Endodermal cell (in vitro differentiated cells): ENCODE measurements around the gene ZNF536. TPM values are rescaled to one million over a fixed set of nuclear protein-coding genes. Genes with fewer than 3 reads are reported as not detected.
A peak's percentile ranks its signal among the peaks of the same experiment; 100 is the strongest.

ENCODE experiments used
- DNase-seq: peaks from one replicate; pipeline ENCODE4 v3.0.0-alpha.2; 2017
- H3K27ac ChIP-seq: 2 replicates; pipeline ENCODE4 v1.5.1; 2013; ENCODE audit warnings: mild to moderate bottlenecking, low read depth, low read length, moderate library complexity
- H3K27me3 ChIP-seq: 2 replicates; pipeline ENCODE4 v1.6.1; 2013; ENCODE audit warnings: mild to moderate bottlenecking, low read length, moderate library complexity; ENCODE audit not compliant: insufficient read depth, control insufficient read depth, poor library complexity, severe bottlenecking
- H3K36me3 ChIP-seq: 2 replicates; pipeline ENCODE4 v1.7.0; 2013; ENCODE audit warnings: mild to moderate bottlenecking, low read length, moderate library complexity; ENCODE audit not compliant: control insufficient read depth, insufficient read depth
- H3K4me1 ChIP-seq: one replicate; pipeline ENCODE4 v1.7.0; 2013; ENCODE audit warnings: low read length; ENCODE audit not compliant: control insufficient read depth, insufficient read depth
- H3K4me3 ChIP-seq: 2 replicates; pipeline ENCODE4 v1.5.1; 2013; ENCODE audit warnings: mild to moderate bottlenecking, low read length, moderate library complexity
- H3K9ac ChIP-seq: 2 replicates; pipeline ENCODE4 v1.6.1; 2013; ENCODE audit warnings: mild to moderate bottlenecking, low read length, moderate library complexity; ENCODE audit not compliant: poor library complexity, severe bottlenecking; ENCODE audit errors: extremely low read depth
- H3K9me3 ChIP-seq: 2 replicates; pipeline ENCODE4 v1.6.1; 2013; ENCODE audit warnings: mild to moderate bottlenecking, low read length, moderate library complexity; ENCODE audit not compliant: control insufficient read depth
- H3K27ac Mint-ChIP-seq: 2 replicates; pipeline ENCODE4 v1.8.0; 2020; ENCODE audit warnings: mixed read lengths
- H3K27me3 Mint-ChIP-seq: 2 replicates; pipeline ENCODE4 v1.8.0; 2021; ENCODE audit warnings: mild to moderate bottlenecking, mixed read lengths; ENCODE audit not compliant: insufficient read depth
- H3K36me3 Mint-ChIP-seq: 2 replicates; pipeline ENCODE4 v1.8.0; 2020; ENCODE audit warnings: low read depth, mixed read lengths
- H3K4me1 Mint-ChIP-seq: 2 replicates; pipeline ENCODE4 v1.8.0; 2020; ENCODE audit warnings: mixed read lengths
- H3K4me3 Mint-ChIP-seq: 2 replicates; pipeline ENCODE4 v1.8.0; 2020; ENCODE audit warnings: mild to moderate bottlenecking, moderate library complexity, mixed read lengths
- H3K9me3 Mint-ChIP-seq: 2 replicates; pipeline ENCODE4 v1.8.0; 2020; ENCODE audit warnings: mild to moderate bottlenecking, mixed read lengths
- WGBS, 2 experiments: methylation state at CpG; one replicate each; pipeline versions ENCODE4 v1.1.5 to v1.1.7; 2013; ENCODE audit warnings: missing lambda C conversion rate in 2 of 2, mixed read lengths in 1 of 2; ENCODE audit not compliant: insufficient coverage in 1 of 2, insufficient read length in 1 of 2; 5-methylcytosine and 5-hydroxymethylcytosine counted together
- total RNA-seq, 2 donors: library from RNA; stranded (reverse); fragmentation: NEBNext Ultra II Directional in 1 of 2; extraction: Animal tissue kit (Norgen Biotek cat#: 25700) in 1 of 2; gene quantifications; 2 replicates in 1 of 2; 3 replicates in 1 of 2; pipeline ENCODE4 v1.2.1, GENCODE V29; 2021
- TF ChIP-seq, protein P1 (sequence below): fragments of 200-600 bp; sonication (generic); conservative IDR thresholded peaks from 2 replicates; pipeline ENCODE4 v1.5.0; 2021; ENCODE audit warnings: antibody characterized with exemption, mild to moderate bottlenecking

ZNF536 gene
- total RNA-seq, 2 donors from 2014 or later: not detected

DNA sequence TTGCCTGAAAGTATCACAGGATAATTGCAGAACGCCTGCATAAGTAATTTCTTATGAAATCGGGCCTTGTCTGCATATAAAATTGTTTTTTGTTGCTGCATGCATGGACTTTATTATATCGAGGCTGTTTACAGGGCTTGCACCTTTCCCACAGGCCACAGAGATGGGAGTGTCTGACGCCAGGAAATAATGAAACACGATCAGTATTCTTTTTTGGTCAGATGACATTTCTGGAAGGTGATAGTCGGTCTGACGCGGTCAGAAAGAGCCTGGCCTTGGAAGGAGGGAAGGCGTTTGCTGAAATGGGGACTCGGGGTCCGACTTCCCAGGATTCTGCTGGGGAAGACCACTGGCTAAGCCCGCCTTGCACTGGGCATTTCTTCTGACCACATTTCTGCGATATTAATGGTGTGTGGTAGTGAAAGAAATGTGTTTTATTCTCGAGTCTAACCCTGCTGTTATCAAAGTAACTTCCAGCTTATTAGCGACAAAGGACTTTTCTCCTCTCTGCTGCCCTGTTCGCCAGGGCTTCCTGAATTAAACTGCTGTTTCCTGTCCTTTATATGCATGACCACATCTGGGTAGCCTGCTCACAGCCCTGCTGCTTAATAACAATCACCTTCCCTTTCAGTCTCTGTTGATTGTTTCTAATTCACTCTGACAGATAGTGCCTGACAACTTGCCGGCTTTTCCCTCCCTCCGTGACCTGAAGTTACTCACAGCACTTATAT, 11.6 kb upstream of the ZNF536 start:
- Histone ChIP-seq H3K4me1 (no peaks in the 10 kb centered on the region), H3K36me3 (no peaks in the 10 kb centered on the region), H3K27ac (peak overlapping the region; percentile 1), H3K9me3 (no peaks in the 10 kb centered on the region), H3K4me3 (no peak overlapping the region), H3K9ac (no peak overlapping the region), H3K27me3 (peaks cover 84% of the 10 kb centered on the region)
- Mint-ChIP-seq H3K27me3 (peaks cover 54% of the 10 kb centered on the region), H3K4me3 (no peak overlapping the region), H3K4me1 (peaks cover 5% of the 10 kb centered on the region), H3K36me3 (no peaks in the 10 kb centered on the region), H3K27ac (no peak overlapping the region), H3K9me3 (no peaks in the 10 kb centered on the region)
- TF ChIP-seq, protein P1, sequence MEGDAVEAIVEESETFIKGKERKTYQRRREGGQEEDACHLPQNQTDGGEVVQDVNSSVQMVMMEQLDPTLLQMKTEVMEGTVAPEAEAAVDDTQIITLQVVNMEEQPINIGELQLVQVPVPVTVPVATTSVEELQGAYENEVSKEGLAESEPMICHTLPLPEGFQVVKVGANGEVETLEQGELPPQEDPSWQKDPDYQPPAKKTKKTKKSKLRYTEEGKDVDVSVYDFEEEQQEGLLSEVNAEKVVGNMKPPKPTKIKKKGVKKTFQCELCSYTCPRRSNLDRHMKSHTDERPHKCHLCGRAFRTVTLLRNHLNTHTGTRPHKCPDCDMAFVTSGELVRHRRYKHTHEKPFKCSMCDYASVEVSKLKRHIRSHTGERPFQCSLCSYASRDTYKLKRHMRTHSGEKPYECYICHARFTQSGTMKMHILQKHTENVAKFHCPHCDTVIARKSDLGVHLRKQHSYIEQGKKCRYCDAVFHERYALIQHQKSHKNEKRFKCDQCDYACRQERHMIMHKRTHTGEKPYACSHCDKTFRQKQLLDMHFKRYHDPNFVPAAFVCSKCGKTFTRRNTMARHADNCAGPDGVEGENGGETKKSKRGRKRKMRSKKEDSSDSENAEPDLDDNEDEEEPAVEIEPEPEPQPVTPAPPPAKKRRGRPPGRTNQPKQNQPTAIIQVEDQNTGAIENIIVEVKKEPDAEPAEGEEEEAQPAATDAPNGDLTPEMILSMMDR: no peak
- WGBS, 2 experiments: 77 to 78% methylated on average over 15 to 18 of the region's 18 CpGs
- peak; percentile 42 for DNase-seq

DNA sequence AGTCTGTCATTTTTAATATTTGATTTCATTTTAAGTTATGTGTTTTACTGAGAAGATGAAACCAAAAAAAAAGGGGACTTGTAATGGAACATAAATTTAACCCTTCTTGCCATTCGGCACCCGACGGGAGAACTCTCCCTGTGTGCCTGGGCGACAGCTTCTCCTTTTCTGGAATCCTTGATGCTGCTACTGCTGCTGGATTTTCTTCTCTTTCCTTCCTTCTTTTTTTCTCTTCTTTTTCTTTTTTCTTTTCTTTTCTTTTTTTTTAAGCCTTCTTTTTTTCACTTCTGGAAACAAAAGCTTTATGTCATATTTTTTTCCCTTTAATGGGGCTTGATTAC, 11.1 kb upstream of the ZNF536 start:
- H3K4me3 Mint-ChIP-seq: no peak overlapping the region
- no peaks in the 10 kb centered on the region for H3K36me3 ChIP-seq
- H3K27ac Mint-ChIP-seq: no peak overlapping the region
- H3K36me3 Mint-ChIP-seq: no peaks in the 10 kb centered on the region
- WGBS, 2 experiments: 89% methylated on average over 4 of the region's 4 CpGs
- no peak overlapping the region for H3K9ac ChIP-seq
- no peak overlapping the region for H3K4me3 ChIP-seq
- no peaks in the 10 kb centered on the region for H3K4me1 ChIP-seq
- no peaks in the 10 kb centered on the region for H3K9me3 ChIP-seq
- no peaks in the 10 kb centered on the region for H3K9me3 Mint-ChIP-seq
- peaks cover 89% of the 10 kb centered on the region for H3K27me3 ChIP-seq
- H3K4me1 Mint-ChIP-seq: peaks cover 5% of the 10 kb centered on the region
- H3K27ac ChIP-seq: no peak overlapping the region
- TF ChIP-seq, protein P1: no peak
- peaks cover 56% of the 10 kb centered on the region for H3K27me3 Mint-ChIP-seq
- DNase-seq: no peak

DNA sequence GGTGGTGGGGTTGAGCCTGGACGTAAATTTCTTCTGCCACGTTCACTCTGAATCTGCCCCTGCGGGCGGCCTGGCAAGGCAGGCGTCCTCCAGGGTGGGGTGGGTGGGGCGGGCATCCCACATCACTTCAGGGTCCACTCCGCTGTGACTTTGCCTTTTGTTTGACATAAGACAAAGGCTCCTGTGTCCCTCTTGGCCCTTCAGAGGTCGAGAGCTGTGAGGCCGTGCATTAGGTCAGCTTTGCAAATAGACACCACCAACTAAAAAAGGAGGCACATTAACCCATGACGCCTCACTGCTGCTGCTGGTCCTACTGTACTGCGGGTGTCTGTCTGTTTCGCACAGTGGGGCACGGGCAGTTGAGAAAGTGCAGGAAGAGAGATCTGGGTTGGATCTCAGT, 10.5 kb upstream of the ZNF536 start:
- TF ChIP-seq, protein P1: no peak
- no peaks in the 10 kb centered on the region for H3K4me1 ChIP-seq
- no peak overlapping the region for H3K4me3 ChIP-seq
- H3K36me3 Mint-ChIP-seq: no peaks in the 10 kb centered on the region
- 94 to 96% methylated on average over 6 to 13 of the region's 13 CpGs for WGBS, 2 experiments
- H3K36me3 ChIP-seq: no peaks in the 10 kb centered on the region
- H3K27me3 Mint-ChIP-seq: peaks cover 58% of the 10 kb centered on the region
- peaks cover 5% of the 10 kb centered on the region for H3K4me1 Mint-ChIP-seq
- no peak overlapping the region for H3K27ac ChIP-seq
- no peaks in the 10 kb centered on the region for H3K9me3 Mint-ChIP-seq
- no peaks in the 10 kb centered on the region for H3K9me3 ChIP-seq
- no peak overlapping the region for H3K27ac Mint-ChIP-seq
- peaks cover 96% of the 10 kb centered on the region for H3K27me3 ChIP-seq
- no peak overlapping the region for H3K4me3 Mint-ChIP-seq
- no peak overlapping the region for H3K9ac ChIP-seq
- DNase-seq: no peak
